Large intestine (tissue), 3 donors: ENCODE results near the gene GRAPL. TPM values are rescaled to one million over a fixed set of nuclear protein-coding genes. Genes with fewer than 3 reads are reported as not detected.
"Not testable (repeated sequence)": the region's sequence is repeated elsewhere in the genome, so short reads cannot be mapped to it uniquely, and the experiment has no call there.

ENCODE experiments used
- DNase-seq, 2 donors: peaks; one replicate each; pipeline versions ENCODE4 v3.0.0 to v3.0.0-alpha.2; 2013
- H3K27ac ChIP-seq: one replicate; pipeline ENCODE4 v1.5.1; 2013; ENCODE audit warnings: low read length
- H3K27me3 ChIP-seq: 2 replicates; pipeline ENCODE4 v1.6.1; 2013; ENCODE audit warnings: low read length; ENCODE audit not compliant: control insufficient read depth, insufficient read depth
- H3K36me3 ChIP-seq: 2 replicates; pipeline ENCODE4 v1.6.1; 2013; ENCODE audit warnings: low read length; ENCODE audit not compliant: control insufficient read depth, insufficient read depth
- H3K4me1 ChIP-seq: one replicate; pipeline ENCODE4 v1.6.1; 2013; ENCODE audit warnings: low read length; ENCODE audit not compliant: control insufficient read depth, insufficient read depth
- H3K4me3 ChIP-seq: one replicate; pipeline ENCODE4 v1.5.1; 2013; ENCODE audit warnings: low read length
- H3K9me3 ChIP-seq: one replicate; pipeline ENCODE4 v1.6.1; 2013; ENCODE audit warnings: mild to moderate bottlenecking, low read depth, low read length, moderate library complexity; ENCODE audit not compliant: control insufficient read depth
- WGBS: methylation state at CpG from one replicate; pipeline ENCODE4 v1.1.5; 2013; ENCODE audit warnings: low lambda C conversion rate; ENCODE audit not compliant: insufficient coverage; 5-methylcytosine and 5-hydroxymethylcytosine counted together
- polyA plus RNA-seq: library from polyadenylated mRNA; unstranded; fragments of 120-200 nt; gene quantifications from one replicate; pipeline ENCODE4 v1.2.1, GENCODE V29; 2013

Gene GRAPL
- polyA plus RNA-seq, 1 donor, result 3.4 TPM

- H3K9me3 ChIP-seq, H3K36me3 ChIP-seq, DNase-seq, H3K27me3 ChIP-seq, H3K27ac ChIP-seq, H3K4me3 ChIP-seq, H3K4me1 ChIP-seq: not testable (repeated sequence)
- WGBS, result no CpG with 5 or more reads among the region's 13 CpGs
Observed at GRCh38 chr17:19161308-19162107, 34.1 kb downstream of the GRAPL start.

DNA sequence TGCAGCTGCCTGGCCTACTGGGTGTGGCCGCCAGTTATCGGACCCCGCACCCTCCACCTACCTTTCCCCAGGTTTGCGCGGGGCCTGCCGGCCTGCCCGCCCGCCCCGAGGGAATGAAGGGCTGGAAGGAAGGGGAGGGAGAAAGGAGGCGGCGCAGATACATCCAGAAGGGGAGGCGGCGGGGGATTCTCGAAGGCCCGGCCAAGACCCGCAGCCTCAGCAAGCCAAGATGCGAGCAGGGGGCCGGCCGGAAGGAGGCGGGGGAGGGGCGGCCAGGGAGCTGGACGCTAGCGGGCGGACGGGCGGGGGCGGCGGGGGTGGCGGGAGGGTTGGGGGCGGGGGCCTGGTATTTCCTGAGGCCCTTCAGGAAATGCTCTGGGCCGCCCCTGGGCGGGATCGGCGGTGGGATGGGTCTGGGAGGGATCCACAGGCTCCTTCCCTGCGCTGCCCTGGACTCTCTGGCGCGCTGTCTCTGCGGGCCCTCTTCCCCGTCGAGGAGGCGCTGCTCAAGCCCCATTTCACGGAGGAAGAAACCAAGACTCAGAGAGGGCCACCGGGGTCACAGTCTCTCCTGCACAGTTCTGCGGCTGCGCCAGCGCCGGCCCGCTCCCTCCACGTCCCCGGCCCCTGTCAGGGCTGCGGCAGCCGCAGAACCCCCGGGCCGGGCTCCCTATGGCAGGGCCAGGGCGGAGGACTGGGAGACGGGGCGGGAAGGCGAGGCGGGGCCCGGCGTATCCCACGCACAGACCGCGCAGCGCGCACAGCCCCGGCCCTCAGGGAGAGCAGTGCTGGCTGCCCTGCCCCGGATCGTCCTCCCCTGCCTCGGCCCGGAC, 35.2 kb downstream of the GRAPL start:
- H3K4me3 ChIP-seq, H3K27ac ChIP-seq, H3K9me3 ChIP-seq, DNase-seq, H3K36me3 ChIP-seq, H3K4me1 ChIP-seq, H3K27me3 ChIP-seq: not testable (repeated sequence)
- whole genome bisulfite sequencing, result no CpG with 5 or more reads among the region's 71 CpGs

GRCh38 chr17:19174422-19174821, 47.0 kb downstream of the GRAPL start:
- no CpG with 5 or more reads among the region's 3 CpGs for WGBS
- not testable (repeated sequence) for H3K4me1 ChIP-seq, H3K36me3 ChIP-seq, H3K27me3 ChIP-seq, H3K27ac ChIP-seq, H3K4me3 ChIP-seq, DNase-seq, H3K9me3 ChIP-seq

- not testable (repeated sequence) for H3K36me3 ChIP-seq, H3K9me3 ChIP-seq, H3K4me1 ChIP-seq, DNase-seq, H3K27ac ChIP-seq, H3K4me3 ChIP-seq, H3K27me3 ChIP-seq
- no CpG with 5 or more reads among the region's 20 CpGs for WGBS
Observed at GRCh38 chr17:19175410-19175809, 48.0 kb downstream of the GRAPL start.

DNA sequence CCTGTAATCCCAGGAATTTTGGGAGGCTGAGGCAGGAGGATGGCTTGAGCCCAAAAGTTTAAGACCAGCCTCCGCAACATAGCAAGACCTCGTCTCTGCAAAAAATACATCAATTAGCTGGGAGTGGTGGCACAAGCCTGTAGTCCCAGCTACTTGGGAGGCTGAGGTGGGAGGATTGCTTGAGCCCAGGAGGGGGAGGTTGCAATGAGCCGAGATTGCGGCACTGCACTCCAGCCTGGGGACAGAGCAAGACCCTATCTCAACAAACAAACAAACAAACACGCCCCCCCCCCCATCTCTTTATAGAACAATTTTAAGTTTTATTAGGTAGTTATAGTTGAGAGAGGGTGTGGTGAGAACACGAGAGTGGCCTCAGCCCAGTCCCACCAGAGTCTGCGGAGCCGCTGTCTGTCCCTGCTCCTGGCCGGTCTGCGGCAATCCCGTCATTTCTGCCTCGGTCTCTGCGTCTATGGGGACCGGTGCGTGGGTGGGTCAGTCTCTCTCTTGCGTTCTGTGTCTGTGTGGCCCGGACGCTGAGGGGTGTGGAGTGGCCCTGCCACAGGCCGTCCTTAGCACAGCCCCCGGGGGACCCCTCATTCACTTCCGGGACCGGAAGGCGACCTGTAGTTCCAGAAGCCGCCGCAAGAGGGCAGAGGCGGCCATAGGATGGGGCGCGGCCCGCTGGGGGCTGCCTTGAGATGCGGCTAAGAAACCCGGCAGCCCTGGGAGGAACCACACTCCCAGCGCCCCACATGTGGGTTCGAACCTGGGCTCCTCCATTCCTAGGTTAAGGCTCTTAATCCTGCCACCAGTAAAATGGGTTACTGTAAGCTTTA, 53.9 kb downstream of the GRAPL start:
- not testable (repeated sequence) for H3K4me3 ChIP-seq, H3K27ac ChIP-seq, H3K36me3 ChIP-seq, H3K4me1 ChIP-seq, DNase-seq, H3K9me3 ChIP-seq, H3K27me3 ChIP-seq
- no CpG with 5 or more reads among the region's 33 CpGs for WGBS

GRCh38 chr17:19187883-19188869, 60.8 kb downstream of the GRAPL start:
- not testable (repeated sequence) for H3K9me3 ChIP-seq, H3K27me3 ChIP-seq, H3K27ac ChIP-seq, H3K4me3 ChIP-seq, DNase-seq, H3K36me3 ChIP-seq, H3K4me1 ChIP-seq
- no CpG with 5 or more reads among the region's 62 CpGs for WGBS

GRCh38 chr17:19188870-19189708, 61.7 kb downstream of the GRAPL start:
- not testable (repeated sequence) for H3K27ac ChIP-seq, H3K36me3 ChIP-seq, H3K4me1 ChIP-seq, DNase-seq, H3K4me3 ChIP-seq, H3K27me3 ChIP-seq, H3K9me3 ChIP-seq
- whole genome bisulfite sequencing, result no CpG with 5 or more reads among the region's 39 CpGs

GRCh38 chr17:19189781-19190405, 62.5 kb downstream of the GRAPL start:
- not testable (repeated sequence) for H3K4me1 ChIP-seq, H3K4me3 ChIP-seq
- no CpG with 5 or more reads among the region's 36 CpGs for WGBS

More at GRCh38 chr17:19189781-19190405, 62.5 kb downstream of the GRAPL start:
- not testable (repeated sequence) for H3K36me3 ChIP-seq, H3K27me3 ChIP-seq, H3K9me3 ChIP-seq, H3K27ac ChIP-seq, DNase-seq
